HG02798 (cell line): ENCODE data around the gene GSG1L.
"Not testable (repeated sequence)": the region's sequence is repeated elsewhere in the genome, so short reads cannot be mapped to it uniquely, and the experiment has no call there.

Source experiments
- ATAC-seq: cut with Tn5 transposase; IDR thresholded peaks from one replicate; pipeline ENCODE4 v1.9.1; 2021; ENCODE audit warnings: mild to moderate bottlenecking; ENCODE audit not compliant: unreplicated experiment, poor library complexity

Gene GSG1L

DNA sequence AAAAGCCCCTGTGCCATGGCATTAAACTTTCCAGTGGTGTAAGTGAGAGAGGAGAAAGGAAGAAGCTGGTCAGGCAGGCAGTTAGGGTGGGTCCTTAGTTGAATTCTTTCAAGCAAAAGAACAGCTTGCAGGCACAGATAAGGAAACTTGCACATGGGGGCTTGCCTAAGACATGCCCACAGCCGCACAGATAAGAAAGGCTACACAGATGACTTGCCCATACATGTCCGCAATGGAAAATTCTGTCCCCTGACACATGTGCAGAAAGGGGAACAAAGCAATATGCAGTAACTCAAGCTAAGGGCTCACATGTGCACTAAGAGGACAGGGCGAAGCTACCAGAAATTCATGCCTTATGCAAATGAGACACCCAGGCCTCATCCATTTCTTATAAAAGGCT, 69.9 kb downstream of the GSG1L start:
- no peak for ATAC-seq

DNA sequence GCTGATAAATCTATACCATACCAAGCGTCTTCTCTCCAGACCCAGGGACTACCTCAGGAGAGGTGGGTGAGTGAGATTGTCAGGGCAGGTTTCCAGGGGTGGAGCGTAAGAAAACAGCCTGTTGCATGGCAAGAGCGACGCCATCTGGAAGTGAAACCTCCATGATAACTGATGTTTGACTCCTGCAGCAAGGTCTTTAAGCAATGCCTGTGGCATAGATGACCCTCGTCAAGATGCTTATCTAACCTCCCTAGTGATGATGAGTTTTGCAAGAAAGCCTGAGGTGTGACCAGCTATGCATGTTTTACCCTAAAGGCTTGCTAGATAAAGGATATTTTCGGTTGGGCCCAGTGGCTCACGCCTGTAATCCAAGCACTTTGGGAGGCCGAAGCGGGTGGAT, 71.6 kb downstream of the GSG1L start:
- ATAC-seq = no peak

GRCh38 chr16:27985981-27986380, 77.5 kb downstream of the GSG1L start:
- ATAC-seq = no peak

- ATAC-seq = no peak
Observed at GRCh38 chr16:27984121-27984520, 79.4 kb downstream of the GSG1L start.

DNA sequence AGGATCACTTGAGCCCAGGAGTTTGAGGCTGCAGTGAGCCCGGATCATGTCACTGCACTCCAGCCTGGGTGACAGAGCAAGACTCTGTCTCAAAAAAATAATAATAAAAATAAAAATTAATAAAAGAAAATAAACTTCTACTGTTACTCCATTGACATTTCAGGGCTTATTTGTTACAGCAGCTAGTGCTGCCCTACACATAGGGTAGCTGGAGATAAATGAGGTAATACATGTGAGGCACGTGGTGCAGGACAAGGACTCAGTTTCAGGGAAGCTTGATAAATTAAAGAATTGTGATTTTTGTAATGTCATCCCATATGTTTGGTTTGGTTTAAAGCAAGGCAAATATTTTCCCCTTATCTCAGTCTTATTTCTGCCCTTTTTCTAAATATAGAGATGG, 80.3 kb downstream of the GSG1L start:
- no peak for ATAC-seq

DNA sequence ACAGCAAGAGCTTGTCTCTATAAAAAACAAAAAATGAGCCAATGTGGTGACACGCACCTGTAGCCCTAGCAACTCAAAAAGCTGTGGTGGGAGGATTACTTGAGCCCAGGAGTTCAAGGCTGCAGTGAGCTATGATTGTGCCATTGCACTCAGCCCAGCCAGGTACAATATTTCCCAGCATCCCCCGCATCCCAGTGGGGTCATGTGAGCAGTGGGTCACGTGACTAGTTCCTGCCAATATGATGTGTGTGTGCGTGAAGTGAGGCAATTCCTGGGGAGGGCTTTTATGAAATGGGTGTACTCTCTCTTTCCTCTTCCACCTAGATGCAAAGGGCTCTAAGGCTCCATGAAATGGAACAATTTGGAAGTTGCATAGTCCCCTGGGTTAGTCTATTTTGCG, 81.3 kb downstream of the GSG1L start:
- no peak for ATAC-seq

DNA sequence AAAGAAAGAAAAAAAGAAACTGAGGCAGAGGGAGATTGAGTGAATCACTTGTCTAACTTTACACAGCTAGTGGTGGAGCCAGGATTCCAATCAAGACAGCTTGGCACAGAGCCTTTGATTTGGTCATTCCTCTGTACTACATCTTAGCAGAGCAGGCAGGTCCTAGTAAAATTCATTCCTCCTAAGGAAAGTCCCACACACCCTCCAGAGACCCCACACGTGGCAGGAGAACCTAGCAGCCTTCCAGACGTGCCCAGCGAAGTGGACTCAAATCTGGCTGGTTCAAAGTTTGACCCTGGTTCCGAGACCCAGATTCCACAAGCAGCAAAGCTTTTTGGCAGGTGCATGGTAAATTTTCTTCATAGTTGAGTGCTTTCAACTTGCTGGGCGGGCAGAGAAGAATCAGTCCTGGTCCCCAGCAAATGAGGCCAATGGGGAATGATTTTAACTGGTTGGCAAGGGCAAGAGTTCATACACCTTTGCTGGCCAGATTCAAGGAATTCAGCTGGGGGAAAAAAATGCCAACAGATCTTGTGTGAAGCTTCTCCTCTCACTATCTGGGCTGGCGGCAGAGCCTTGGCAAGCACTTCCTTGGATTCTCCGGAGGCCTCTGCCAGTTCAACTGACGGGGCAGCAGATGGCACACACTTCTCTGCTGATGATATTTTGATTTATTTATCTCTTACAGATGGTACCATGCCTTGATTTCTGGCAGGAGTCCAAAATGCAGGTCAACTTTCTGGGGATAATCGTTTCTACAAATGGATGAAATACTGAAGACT, 82.4 kb downstream of the GSG1L start:
- no peak for ATAC-seq

DNA sequence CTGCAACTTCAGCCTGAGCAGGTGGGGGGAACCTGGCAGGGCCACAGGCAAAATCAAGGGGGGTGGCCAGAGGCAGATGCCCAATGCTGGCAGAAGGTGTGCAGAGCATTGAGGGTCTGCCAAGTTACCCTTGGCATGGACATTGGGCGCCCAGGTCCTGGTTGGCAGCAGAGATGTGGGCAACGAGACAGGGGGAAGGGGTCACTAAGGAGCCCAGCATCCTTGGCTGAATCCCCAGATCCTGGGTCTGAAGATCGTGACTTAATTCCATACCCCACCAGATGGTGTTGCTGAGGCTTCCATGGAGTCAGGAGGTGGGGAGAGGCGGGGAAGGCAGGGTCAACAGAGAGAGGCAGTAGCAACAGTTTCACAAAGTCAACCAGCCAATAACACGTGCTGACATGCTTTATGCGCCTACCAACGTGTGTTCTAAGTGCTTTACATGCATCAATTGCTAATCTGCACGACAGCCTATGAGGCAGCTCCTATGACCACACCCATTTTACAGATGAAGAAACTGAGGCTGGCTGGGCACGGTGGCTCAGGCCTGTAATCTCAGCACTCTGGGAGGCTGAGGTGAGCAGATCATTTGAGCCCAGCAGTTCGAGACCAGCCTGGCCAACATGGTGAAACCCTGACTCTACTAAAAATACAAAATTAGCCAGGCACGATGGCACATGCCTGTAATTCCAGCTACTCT, 83.3 kb downstream of the GSG1L start:
- ATAC-seq = no peak

DNA sequence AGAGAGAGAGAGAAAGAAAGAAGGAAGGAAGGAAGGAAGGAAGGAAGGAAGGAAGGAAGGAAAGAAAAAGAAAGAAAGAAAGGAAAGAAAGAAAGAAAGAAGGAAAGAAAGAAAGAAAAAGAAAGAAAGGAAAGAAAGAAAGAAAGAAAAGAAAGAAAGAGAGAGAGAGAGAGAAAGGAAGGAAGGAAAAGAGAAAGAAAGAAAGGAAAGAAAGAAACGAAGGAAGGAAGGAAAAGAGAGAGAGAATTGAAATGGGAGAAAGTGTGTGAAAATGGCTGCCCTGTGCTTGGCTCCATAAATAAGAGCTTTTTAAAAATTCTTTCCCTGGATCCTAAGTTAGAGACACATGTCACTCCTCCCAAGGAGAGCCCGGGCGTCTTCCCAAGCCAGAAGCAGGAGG, 83.8 kb downstream of the GSG1L start:
- not testable (repeated sequence) for ATAC-seq

GRCh38 chr16:27978876-27979275, 84.6 kb downstream of the GSG1L start:
- no peak for ATAC-seq

DNA sequence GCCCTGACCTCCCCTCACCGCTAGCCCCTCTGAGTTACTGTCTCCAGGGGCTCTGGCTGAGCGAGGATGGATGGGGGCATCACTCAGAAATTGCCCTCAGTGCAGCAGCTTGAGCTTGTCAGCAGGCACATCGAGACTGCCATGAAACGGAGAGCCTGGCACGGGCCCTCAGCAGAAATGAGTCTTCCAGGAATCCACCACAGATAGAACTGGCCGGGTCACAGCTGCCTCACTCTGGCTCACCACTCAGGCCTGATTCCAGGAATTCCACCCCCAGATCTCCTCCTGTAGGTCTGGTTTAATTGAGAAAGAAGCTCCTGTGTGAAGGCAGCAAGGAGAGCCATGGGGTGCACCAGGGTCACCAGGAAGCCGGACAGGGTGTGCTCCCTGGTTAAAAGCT, 85.5 kb downstream of the GSG1L start:
- ATAC-seq = no peak

DNA sequence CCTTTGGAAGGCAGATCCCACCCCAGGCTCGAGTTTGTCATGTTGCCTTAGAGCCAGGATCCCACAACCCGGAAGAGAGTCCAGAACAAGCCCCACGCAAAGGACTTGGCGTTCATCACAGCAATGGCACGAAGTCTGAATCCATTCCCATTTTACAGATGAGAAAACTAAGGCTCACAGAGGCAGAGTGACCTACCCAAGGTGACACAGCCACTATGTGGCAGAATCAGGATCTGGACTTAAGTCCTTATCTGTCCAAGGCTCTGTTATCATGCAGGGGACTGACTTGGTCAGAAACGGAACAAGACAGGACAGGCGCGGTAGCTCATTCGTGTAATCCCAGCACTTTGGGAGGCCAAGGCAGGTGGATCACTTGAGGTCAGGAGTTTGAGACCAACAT, 86.5 kb downstream of the GSG1L start:
- no peak for ATAC-seq

- no peak for ATAC-seq
Observed at GRCh38 chr16:27974896-27975540, 88.5 kb downstream of the GSG1L start.

GRCh38 chr16:27973678-27974077, 89.8 kb downstream of the GSG1L start:
- ATAC-seq = no peak

DNA sequence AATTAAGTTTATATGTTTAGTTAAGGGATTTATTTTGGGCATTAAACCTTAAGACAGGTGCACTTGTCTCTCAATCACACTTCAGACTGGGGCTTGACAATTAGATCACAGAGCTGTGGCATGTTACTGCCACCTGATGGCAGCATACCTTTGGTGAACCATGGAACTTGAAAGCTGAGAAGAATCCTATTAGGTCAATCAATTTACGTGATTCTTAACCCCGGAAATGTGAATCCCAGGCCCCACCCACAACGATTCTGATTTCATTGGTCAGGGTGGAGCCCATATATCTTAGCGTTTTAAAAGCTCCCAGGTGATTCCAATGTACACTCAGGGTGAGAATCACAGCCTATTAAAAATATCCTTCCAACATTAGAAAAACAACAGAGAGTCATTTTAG, 91.0 kb downstream of the GSG1L start:
- ATAC-seq = no peak

- ATAC-seq = no peak
Observed at GRCh38 chr16:27969574-27969973, 93.9 kb downstream of the GSG1L start.

- no peak for ATAC-seq
Observed at GRCh38 chr16:27967169-27967568, 96.3 kb downstream of the GSG1L start.

- ATAC-seq = no peak
Observed at GRCh38 chr16:27966756-27967155, 96.8 kb downstream of the GSG1L start.

DNA sequence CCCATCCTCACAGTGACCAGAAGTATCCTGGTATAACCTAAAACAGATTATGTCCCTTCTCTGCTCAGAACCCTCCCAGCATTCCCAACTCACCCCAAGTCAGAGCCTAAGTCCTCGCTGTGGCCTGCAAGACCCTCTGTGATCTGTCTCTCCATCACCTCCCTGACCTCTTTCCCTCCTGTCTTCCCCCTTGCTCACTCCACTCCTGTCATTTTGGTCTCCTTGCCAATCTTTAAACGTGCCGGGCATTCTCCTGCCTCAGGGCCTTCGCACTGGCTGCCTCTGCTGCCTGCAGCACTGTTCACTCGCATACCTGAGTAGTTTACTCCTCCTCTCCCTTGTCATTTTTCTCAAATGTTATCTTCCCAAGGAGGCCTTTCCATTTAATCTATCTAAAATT, 97.7 kb downstream of the GSG1L start:
- ATAC-seq = no peak

GRCh38 chr16:27963471-27963965, 100.0 kb downstream of the GSG1L start:
- ATAC-seq = no peak

GRCh38 chr16:27962197-27962596, 101.3 kb downstream of the GSG1L start:
- ATAC-seq = no peak
